Epithelial cell of prostate (primary cell): Measurements from ENCODE around the gene ATAD2B.

Experiments used
- DNase-seq: peaks from one replicate; pipeline ENCODE4 v3.0.0-alpha.2; 2011; ENCODE audit warnings: low read depth, low spot score
- H3K27ac ChIP-seq: fragments of 450-650 bp; 2 replicates; pipeline ENCODE4 v1.5.1; 2017; ENCODE audit warnings: mild to moderate bottlenecking

ATAD2B gene

DNA sequence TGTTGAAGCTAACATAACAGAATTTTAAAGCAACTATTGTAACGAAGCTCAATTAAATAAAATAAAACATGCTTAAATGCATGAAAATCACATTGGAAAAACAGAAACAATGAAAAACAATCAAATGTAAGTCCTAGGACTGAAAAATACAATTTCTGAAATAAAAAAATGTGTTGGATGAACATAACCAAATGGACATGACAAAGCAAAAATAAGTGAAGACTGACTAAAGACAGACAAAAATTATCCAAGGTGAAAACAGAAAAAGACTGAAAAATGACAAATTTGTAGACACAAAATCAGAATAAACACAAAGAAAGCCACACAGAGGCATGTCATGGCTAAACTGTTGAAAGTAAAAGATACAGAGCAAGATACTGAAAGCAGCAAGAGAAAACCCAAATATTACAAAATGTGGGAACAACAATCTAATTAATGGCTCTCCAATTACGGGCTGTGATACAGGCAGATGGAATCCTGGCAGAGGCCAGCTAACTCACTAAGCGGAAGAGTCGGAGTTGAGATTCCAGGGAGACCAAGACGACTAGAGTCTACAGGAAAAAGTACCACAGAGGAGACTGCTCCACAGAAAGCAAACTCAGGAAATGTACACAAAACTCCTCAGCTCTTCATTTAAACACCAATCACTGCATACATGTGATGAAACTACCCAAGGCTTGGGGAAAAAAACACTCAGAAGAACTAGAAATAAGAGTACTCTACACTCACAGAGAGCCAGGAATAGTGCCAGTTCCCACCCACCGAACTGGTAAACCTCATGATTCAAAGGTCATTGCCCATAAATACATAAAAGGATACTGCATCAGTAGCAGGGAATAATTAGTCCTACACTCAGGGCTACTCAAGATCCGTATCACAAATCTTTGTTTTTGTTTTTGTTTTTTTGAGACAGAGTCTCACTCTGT lies 83.6 kb downstream of the ATAD2B start:
- DNase-seq: no peak
- no peak overlapping the region for H3K27ac ChIP-seq

- no peak for DNase-seq
- H3K27ac ChIP-seq: no peak overlapping the region
Observed at GRCh38 chr2:23839919-23840578, 86.9 kb downstream of the ATAD2B start.

DNA sequence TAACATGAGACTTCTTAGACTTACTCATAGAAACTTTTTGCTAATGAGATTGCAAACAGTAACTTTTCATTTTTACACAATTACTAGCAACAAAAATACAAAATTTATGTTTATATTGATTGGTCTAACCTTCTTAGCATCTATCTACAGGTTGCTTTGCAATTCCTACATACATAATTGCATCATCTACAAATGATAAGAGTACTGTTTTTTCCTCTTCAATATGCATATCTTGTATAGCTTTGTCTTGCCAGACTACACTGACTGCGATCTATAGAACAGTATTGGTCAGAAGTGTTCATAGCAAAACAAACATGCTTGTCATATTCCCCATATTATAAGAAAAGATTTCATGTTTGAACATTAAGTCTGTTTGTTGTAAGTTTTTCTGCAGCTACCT lies 87.9 kb downstream of the ATAD2B start:
- no peak overlapping the region for H3K27ac ChIP-seq

GRCh38 chr2:23838581-23838980 lies 88.3 kb downstream of the ATAD2B start:
- no peak for DNase-seq

More for the DNA sequence above, 87.9 kb downstream of the ATAD2B start:
- no peak for DNase-seq

DNA sequence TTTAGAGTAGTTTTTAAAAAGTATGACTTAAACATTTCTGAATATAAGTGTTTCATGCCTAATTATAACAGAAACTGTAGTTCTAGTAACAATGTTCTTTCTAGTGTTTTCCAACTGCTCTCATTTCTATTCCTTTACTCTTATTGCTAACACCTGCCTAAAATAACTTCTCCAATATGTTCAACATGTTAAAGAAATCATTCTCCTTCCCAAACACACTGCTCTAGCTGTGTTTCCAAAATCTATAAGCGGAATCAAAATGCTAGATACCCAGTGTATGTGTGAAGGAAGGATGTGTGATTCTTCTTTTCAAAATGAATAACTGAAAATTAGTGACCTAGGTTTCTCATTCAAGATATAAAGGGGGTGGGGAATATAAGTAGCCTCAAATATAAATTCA lies 89.1 kb downstream of the ATAD2B start:
- no peak for DNase-seq
- H3K27ac ChIP-seq: no peak overlapping the region

More at GRCh38 chr2:23838581-23838980, 88.3 kb downstream of the ATAD2B start:
- H3K27ac ChIP-seq: no peak overlapping the region

GRCh38 chr2:23836971-23837565 lies 89.9 kb downstream of the ATAD2B start:
- no peak overlapping the region for H3K27ac ChIP-seq
- DNase-seq: no peak

DNA sequence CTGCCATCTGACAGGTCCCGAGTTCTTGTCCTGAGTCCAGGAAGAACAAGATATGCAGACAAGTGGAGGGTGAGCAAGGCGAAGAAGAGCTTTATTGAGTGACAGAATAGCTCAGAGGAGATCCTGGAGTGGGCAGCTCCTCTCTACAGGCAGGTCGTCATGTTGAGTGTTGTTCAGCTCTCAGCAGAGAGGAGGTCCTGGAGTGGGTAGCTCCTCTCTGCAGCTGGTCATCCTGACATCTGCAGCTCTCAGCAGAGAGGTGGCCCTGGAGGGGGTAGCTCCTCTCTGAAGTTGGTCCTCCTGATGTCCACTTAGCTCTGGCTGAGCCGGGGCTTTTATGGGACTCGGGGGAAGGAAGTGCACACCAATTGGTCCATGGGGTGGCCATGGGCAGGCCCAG lies 90.4 kb downstream of the ATAD2B start:
- no peak overlapping the region for H3K27ac ChIP-seq
- no peak for DNase-seq

GRCh38 chr2:23835988-23836387 lies 90.9 kb downstream of the ATAD2B start:
- DNase-seq: no peak
- no peak overlapping the region for H3K27ac ChIP-seq

DNA sequence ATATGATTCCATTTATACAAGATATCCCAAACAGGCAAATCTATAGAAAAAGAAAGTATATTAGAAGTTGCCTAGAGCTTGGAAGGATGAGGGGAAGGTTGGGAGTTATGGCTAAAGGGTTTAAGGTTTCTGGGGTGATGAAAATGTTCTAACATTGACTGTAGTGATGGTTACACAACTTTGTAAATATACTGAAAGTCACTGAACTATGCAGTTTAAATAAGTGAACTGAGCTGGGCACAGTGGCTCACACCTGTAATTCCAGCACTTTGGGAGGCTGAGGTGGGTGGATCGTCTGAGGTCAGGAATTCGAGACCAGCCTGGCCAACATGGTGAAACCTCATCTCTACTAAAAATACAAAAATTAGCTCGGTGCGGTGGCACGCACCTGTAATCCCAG lies 91.5 kb downstream of the ATAD2B start:
- DNase-seq: no peak
- H3K27ac ChIP-seq: no peak overlapping the region

DNA sequence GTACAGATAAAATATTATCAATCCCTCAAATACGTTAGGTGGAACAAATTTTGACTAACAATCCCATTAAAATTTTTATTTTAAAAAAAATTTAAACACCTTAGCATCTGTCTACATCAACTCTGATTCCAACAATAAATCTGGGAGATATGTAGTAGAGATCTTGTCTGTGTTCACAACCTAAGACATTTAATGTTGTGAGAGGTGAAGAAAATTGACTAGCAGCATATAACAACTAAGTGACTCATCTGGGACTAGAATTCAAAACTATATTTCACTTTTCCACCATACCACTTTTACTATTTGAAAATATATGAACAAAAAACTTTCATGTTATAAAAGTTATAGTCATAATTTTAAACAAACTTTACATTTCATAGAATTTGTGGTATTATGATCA lies 97.9 kb downstream of the ATAD2B start:
- H3K27ac ChIP-seq: no peak overlapping the region
- no peak for DNase-seq

- H3K27ac ChIP-seq: peak overlapping the region; percentile 9
- no peak for DNase-seq
Observed at GRCh38 chr2:23828256-23828980, 98.5 kb downstream of the ATAD2B start.

GRCh38 chr2:23827287-23827686 lies 99.6 kb downstream of the ATAD2B start:
- H3K27ac ChIP-seq: peak overlapping the region; percentile 37
- no peak for DNase-seq

- DNase-seq: no peak
Observed at GRCh38 chr2:23826771-23827170, 100.2 kb downstream of the ATAD2B start.

GRCh38 chr2:23826040-23826439 lies 100.9 kb downstream of the ATAD2B start:
- H3K27ac ChIP-seq: peak overlapping the region; percentile 37
- no peak for DNase-seq

More at GRCh38 chr2:23826771-23827170, 100.2 kb downstream of the ATAD2B start:
- peak overlapping the region; percentile 37 for H3K27ac ChIP-seq

DNA sequence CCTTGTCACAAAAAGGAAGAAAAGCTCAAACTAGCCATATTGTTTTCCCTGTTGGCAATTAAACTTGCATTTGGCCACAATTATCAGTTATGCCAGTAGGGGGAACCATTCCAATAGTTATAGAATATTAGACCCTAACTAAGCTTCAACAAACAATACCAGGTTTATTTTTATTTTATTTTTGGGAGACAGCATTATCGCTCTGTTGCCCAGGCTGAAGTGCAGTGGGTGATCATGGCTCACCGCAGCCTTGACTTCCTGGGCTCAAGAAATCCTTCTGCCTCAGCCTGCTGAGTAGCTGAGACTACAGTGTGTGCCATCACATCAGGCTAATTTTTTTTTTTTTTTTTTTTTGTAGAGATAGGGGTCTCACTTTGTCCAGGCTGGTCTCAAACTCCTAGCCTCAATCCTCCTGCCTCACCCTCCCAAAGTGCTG lies 102.1 kb downstream of the ATAD2B start:
- no peak for DNase-seq

GRCh38 chr2:23823863-23824262 lies 103.1 kb downstream of the ATAD2B start:
- H3K27ac ChIP-seq: no peak overlapping the region
- no peak for DNase-seq

More for the DNA sequence above, 102.1 kb downstream of the ATAD2B start:
- no peak overlapping the region for H3K27ac ChIP-seq

DNA sequence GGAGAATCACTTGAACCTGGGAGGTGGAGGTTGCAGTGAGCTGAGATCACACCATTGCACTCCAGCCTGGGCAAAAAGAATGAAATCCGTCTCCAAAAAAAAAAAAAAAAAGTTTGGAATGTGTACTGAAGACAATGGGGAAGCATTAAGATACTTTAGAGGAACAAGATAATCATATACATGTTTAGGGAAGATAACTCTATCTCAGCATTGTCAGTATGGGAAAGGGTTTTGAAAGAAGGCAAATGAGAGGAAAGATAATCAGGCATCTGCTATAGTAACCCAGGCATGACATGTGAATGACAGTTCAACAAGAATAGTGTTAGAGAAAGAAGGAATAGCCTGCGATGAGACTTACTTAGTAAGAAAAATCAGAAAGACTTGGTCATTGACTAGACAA lies 112.0 kb downstream of the ATAD2B start:
- no peak for DNase-seq
- H3K27ac ChIP-seq: no peak overlapping the region

GRCh38 chr2:23813438-23813837 lies 113.5 kb downstream of the ATAD2B start:
- DNase-seq: no peak
- no peak overlapping the region for H3K27ac ChIP-seq

GRCh38 chr2:23809150-23809549 lies 117.8 kb downstream of the ATAD2B start:
- H3K27ac ChIP-seq: no peak overlapping the region
- DNase-seq: no peak

DNA sequence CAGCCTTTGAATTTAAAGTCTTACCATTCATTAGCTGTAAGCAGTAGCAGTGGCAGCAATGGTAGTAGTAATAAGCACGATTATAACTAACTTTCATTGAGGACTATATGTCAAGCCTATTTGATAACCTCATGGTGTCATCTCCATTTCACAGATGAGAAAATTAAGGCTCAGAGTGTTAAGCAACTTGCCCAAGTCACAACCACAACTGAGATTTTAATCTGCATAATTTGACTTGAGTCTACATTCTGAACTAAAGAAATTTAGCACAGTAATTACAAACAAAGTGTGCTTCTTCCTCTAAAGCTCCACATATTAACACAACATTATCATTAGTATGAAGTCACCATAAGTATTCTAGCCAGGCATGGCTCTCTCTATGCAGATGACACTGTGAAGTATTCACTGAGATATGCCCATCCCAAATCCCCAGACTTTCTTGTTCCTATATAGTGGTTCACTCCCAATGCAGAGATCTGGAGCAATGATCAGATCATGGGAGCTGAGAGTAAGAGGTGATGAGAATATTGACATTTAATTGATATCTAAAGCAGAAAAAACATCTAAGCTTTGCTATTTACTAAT lies 120.2 kb downstream of the ATAD2B start:
- no peak for DNase-seq
- peak overlapping the region; percentile 10 for H3K27ac ChIP-seq
